Transverse colon (tissue), 4 donors: Measurements from ENCODE around the gene RBM24. TPM values are rescaled to one million over a fixed set of nuclear protein-coding genes. Genes with fewer than 3 reads are reported as not detected.

Source experiments
- DNase-seq: peaks from one replicate; pipeline ENCODE4 v3.0.0-alpha.2; 2019
- H3K27ac ChIP-seq, 4 donors: fragments of 200-600 bp; sonication (generic); 2 replicates each; pipeline ENCODE4 v1.5.1; 2016 to 2018; ENCODE audit warnings: inconsistent platforms in 4 of 4
- H3K27me3 ChIP-seq: fragments of 200-600 bp; sonication (generic); 2 replicates; pipeline ENCODE4 v1.5.1; 2017; ENCODE audit warnings: inconsistent platforms
- H3K36me3 ChIP-seq, 4 donors: fragments of 200-600 bp; sonication (generic); 2 replicates each; pipeline ENCODE4 v1.5.1; 2017 to 2019; ENCODE audit warnings: inconsistent platforms in 4 of 4
- H3K4me1 ChIP-seq, 4 donors: fragments of 200-600 bp; sonication (generic); 2 replicates each; pipeline ENCODE4 v1.5.1; 2017 to 2020; ENCODE audit warnings: inconsistent platforms in 4 of 4
- H3K4me3 ChIP-seq, 4 donors: fragments of 200-600 bp; sonication (generic); 1 replicate in 1 of 4; 2 replicates in 3 of 4; pipeline versions ENCODE4 v1.5.1 to v1.6.1; 2017 to 2019; ENCODE audit warnings: inconsistent platforms in 4 of 4
- H3K9me3 ChIP-seq, 2 donors: fragments of 200-600 bp; sonication (generic); 2 replicates each; pipeline ENCODE4 v1.5.1; 2017 to 2019; ENCODE audit warnings: inconsistent platforms in 2 of 2
- CTCF ChIP-seq, 5 experiments: fragments of 200-600 bp in 3 of 5; fragments of 450-650 bp in 2 of 5; sonication (generic) in 3 of 5; IDR thresholded peaks; 1 replicate in 2 of 5; 2 replicates in 3 of 5; pipeline ENCODE4 v1.5.1; 2016 to 2017; ENCODE audit warnings: antibody characterized with exemption in 5 of 5, inconsistent platforms in 3 of 5, mild to moderate bottlenecking in 2 of 5, moderate library complexity in 1 of 5
- EP300 ChIP-seq: sonication (generic); formaldehyde crosslinking; IDR thresholded peaks from one replicate; pipeline ENCODE4 v1.6.1; 2017; ENCODE audit warnings: antibody characterized with exemption, low read depth
- POLR2A ChIP-seq: fragments of 450-650 bp; IDR thresholded peaks from one replicate; pipeline ENCODE4 v1.6.1; 2016; ENCODE audit warnings: antibody characterized with exemption, mild to moderate bottlenecking, moderate library complexity
- POLR2AphosphoS5 ChIP-seq, 3 donors: sonication (generic); formaldehyde crosslinking; IDR thresholded peaks; one replicate each; pipeline ENCODE4 v1.6.1; 2016; ENCODE audit warnings: antibody characterized with exemption in 3 of 3
- WGBS, 2 donors: methylation state at CpG; one replicate each; pipeline ENCODE4 v1.1.5; 2018; ENCODE audit warnings: low coverage in 1 of 2; 5-methylcytosine and 5-hydroxymethylcytosine counted together
- in situ Hi-C, 4 donors: fragments of 200-750 bp; cut with MboI; loops; one replicate each; pipeline versions ENCODE4 v1.15.0 to v1.15.1; 2017; ENCODE audit warnings: low sequenced_read_pairs in 3 of 4, low pct_ligation_motif_present in 1 of 4, low pct_unique_long_range_greater_than_20kb in 1 of 4
- intact Hi-C: fragments of 100-400 bp; cut with DNase I; formaldehyde crosslinking; loops from one replicate; pipeline ENCODE4 v1.15.1; 2023; ENCODE audit warnings: low total_unique reads
- total RNA-seq, 4 donors: library from RNA; depleted of rRNA; stranded (reverse); fragments of >200 nt; gene quantifications; one replicate each; pipeline ENCODE4 v1.1.0, GENCODE V29; 2016

RBM24 gene
- total RNA-seq, 4 donors from 2014 or later: 4.8 to 10.2 TPM; not detected in 2

- Histone ChIP-seq H3K27me3 (peaks cover 18% of the 10 kb centered on the region), H3K4me1 (peaks cover 0 to 41% (median 12%) of the 10 kb centered on the region in 4 donors), H3K4me3 (peak overlapping the region in 1 of 4 donors; percentile 92), H3K27ac (peak overlapping the region in 2 of 4 donors; percentile 23 to 88), H3K36me3 (no peaks in the 10 kb centered on the region), H3K9me3 (no peaks in the 10 kb centered on the region)
- TF ChIP-seq CTCF (IDR thresholded peaks at IDR 0.05) (no peak), EP300 (no peak), POLR2AphosphoS5 (IDR thresholded peaks at IDR 0.05) (no peak), POLR2A (no peak)
- in situ Hi-C loops (loop anchor here in 1 of 4 donors (25.0 kb wide), 1 partner anchor 304 kb away; no protein-coding TSS in a partner anchor), intact Hi-C loops (no loop called here)
- no peak for DNase-seq
- 90 to 92% methylated on average over 2 to 4 of the region's 4 CpGs for WGBS, 2 donors
These were observed 1.9 kb downstream of the RBM24 start for GRCh38 chr6:17283074-17283473.

- in situ Hi-C loops: loop anchor here in 1 of 4 donors (25.0 kb wide), 1 partner anchor 298 kb away; no protein-coding TSS in a partner anchor
- intact Hi-C loops: no loop called here
- 45 to 67% methylated on average over 9 to 13 of the region's 13 CpGs for WGBS, 2 donors
- TF ChIP-seq EP300 (no peak), POLR2AphosphoS5 (IDR thresholded peaks at IDR 0.05) (peak; percentile 41 to 71 (median 63)), CTCF (IDR thresholded peaks at IDR 0.05) (no peak)
- no peaks in the 10 kb centered on the region for H3K36me3 ChIP-seq
- peaks cover 4 to 25% (median 11%) of the 10 kb centered on the region in 4 donors for H3K4me1 ChIP-seq
- no peaks in the 10 kb centered on the region for H3K9me3 ChIP-seq
- no peaks in the 10 kb centered on the region for H3K27me3 ChIP-seq
- H3K4me3 ChIP-seq: no peak overlapping the region
- DNase-seq: peak; percentile 35
- peak overlapping the region; percentile 51 to 78 (median 62) for H3K27ac ChIP-seq
These were observed 8.5 kb downstream of the RBM24 start for GRCh38 chr6:17289630-17290061.

GRCh38 chr6:17291778-17292177 is 10.6 kb downstream of the RBM24 start:
- intact Hi-C loops (no loop called here), in situ Hi-C loops (loop anchor here in 1 of 4 donors (25.0 kb wide), 1 partner anchor 296 kb away; no protein-coding TSS in a partner anchor)
- H3K4me1 ChIP-seq: peaks cover 4 to 25% (median 10%) of the 10 kb centered on the region in 4 donors
- H3K4me3 ChIP-seq: no peak overlapping the region
- no peaks in the 10 kb centered on the region for H3K9me3 ChIP-seq
- no peak overlapping the region for H3K27ac ChIP-seq
- no peaks in the 10 kb centered on the region for H3K27me3 ChIP-seq
- no peak for DNase-seq
- WGBS, 2 donors: 87 to 94% methylated on average over 6 to 17 of the region's 17 CpGs
- TF ChIP-seq POLR2AphosphoS5 (IDR thresholded peaks at IDR 0.05) (no peak), EP300 (no peak), POLR2A (no peak), CTCF (IDR thresholded peaks at IDR 0.05) (no peak)
- no peaks in the 10 kb centered on the region for H3K36me3 ChIP-seq

GRCh38 chr6:17292600-17293133 is 11.5 kb downstream of the RBM24 start:
- H3K9me3 ChIP-seq: no peaks in the 10 kb centered on the region
- H3K27ac ChIP-seq: no peak overlapping the region
- no peaks in the 10 kb centered on the region for H3K36me3 ChIP-seq
- 77 to 85% methylated on average over 5 of the region's 5 CpGs for WGBS, 2 donors
- in situ Hi-C loops: loop anchor here in 1 of 4 donors (25.0 kb wide), 1 partner anchor 295 kb away; no protein-coding TSS in a partner anchor
- intact Hi-C loops: no loop called here
- no peaks in the 10 kb centered on the region for H3K27me3 ChIP-seq
- no peak overlapping the region for H3K4me3 ChIP-seq
- DNase-seq: no peak
- H3K4me1 ChIP-seq: peaks cover 4 to 16% (median 7%) of the 10 kb centered on the region in 4 donors
- TF ChIP-seq EP300 (no peak), CTCF (IDR thresholded peaks at IDR 0.05) (no peak), POLR2A (no peak), POLR2AphosphoS5 (IDR thresholded peaks at IDR 0.05) (no peak)
